Osteoblast (primary cell): Measurements from ENCODE around the gene MYCN. TPM values are rescaled to one million over a fixed set of nuclear protein-coding genes. Genes with fewer than 3 reads are reported as not detected.
A peak's percentile ranks its signal among the peaks of the same experiment; 100 is the strongest.

ENCODE experiments used
- DNase-seq: peaks from one replicate; pipeline ENCODE4 v3.0.0; 2011; ENCODE audit warnings: low spot score, mixed read lengths; ENCODE audit not compliant: insufficient read length; ENCODE audit errors: missing footprints
- H2AFZ ChIP-seq: 2 replicates; pipeline ENCODE4 v1.6.0; 2011; ENCODE audit warnings: mild to moderate bottlenecking, low read length
- H3K27ac ChIP-seq: 2 replicates; pipeline ENCODE4 v1.5.1; 2011; ENCODE audit warnings: mild to moderate bottlenecking, low read depth, low read length, moderate library complexity
- H3K27me3 ChIP-seq: 2 replicates; pipeline ENCODE4 v1.6.0; 2012; ENCODE audit warnings: mild to moderate bottlenecking, control low read depth, inconsistent platforms, low read length, moderate library complexity; ENCODE audit not compliant: insufficient read depth
- H3K36me3 ChIP-seq: 2 replicates; pipeline ENCODE4 v1.5.1; 2011; ENCODE audit warnings: mild to moderate bottlenecking, low read length, control low read depth, moderate library complexity; ENCODE audit not compliant: insufficient read depth
- H3K4me1 ChIP-seq: 2 replicates; pipeline ENCODE4 v1.5.1; 2011; ENCODE audit warnings: mild to moderate bottlenecking, low read length, control low read depth, moderate library complexity; ENCODE audit not compliant: insufficient read depth
- H3K4me2 ChIP-seq: 2 replicates; pipeline ENCODE4 v1.6.0; 2011; ENCODE audit warnings: mild to moderate bottlenecking, low read length; ENCODE audit not compliant: insufficient read depth
- H3K4me3 ChIP-seq: fragments of 200-600 bp; sonication (generic); 3 replicates; pipeline ENCODE4 v1.5.1; 2012; ENCODE audit warnings: mild to moderate bottlenecking, low read length, inconsistent platforms; ENCODE audit not compliant: insufficient read depth
- H3K79me2 ChIP-seq: 2 replicates; pipeline ENCODE4 v1.6.0; 2012; ENCODE audit warnings: mild to moderate bottlenecking, low read length, control low read depth, inconsistent platforms; ENCODE audit not compliant: insufficient read depth
- H3K9me3 ChIP-seq: 2 replicates; pipeline ENCODE4 v1.5.1; 2011; ENCODE audit warnings: low read depth, low read length, control low read depth
- H4K20me1 ChIP-seq: 2 replicates; pipeline ENCODE4 v1.6.0; 2012; ENCODE audit warnings: mild to moderate bottlenecking, low read length, control low read depth; ENCODE audit not compliant: insufficient read depth
- CTCF ChIP-seq: IDR thresholded peaks from 2 replicates; pipeline ENCODE4 v1.5.1; 2011; ENCODE audit warnings: mild to moderate bottlenecking, low read depth, low read length, moderate library complexity; ENCODE audit errors: extremely low read depth
- total RNA-seq: library from RNA; depleted of rRNA; stranded (reverse); fragments of >200 nt; gene quantifications from 2 replicates; pipeline ENCODE4 v1.2.3, GENCODE V29; 2012

MYCN gene
- total RNA-seq, 1 donor, result not detected

GRCh38 chr2:15982285-15983044 lies 42.1 kb downstream of the MYCN start:
- Histone ChIP-seq H2AFZ (no peak overlapping the region), H3K27ac (no peak overlapping the region), H3K4me2 (no peak overlapping the region), H3K27me3 (no peaks in the 10 kb centered on the region), H3K9me3 (no peaks in the 10 kb centered on the region), H3K4me3 (no peak overlapping the region), H3K79me2 (no peaks in the 10 kb centered on the region), H3K36me3 (no peaks in the 10 kb centered on the region), H4K20me1 (no peaks in the 10 kb centered on the region), H3K4me1 (no peaks in the 10 kb centered on the region)
- peak; percentile 67 for DNase-seq
- TF ChIP-seq CTCF, result no peak

GRCh38 chr2:15983496-15983895 lies 43.1 kb downstream of the MYCN start:
- Histone ChIP-seq H2AFZ (no peak overlapping the region), H4K20me1 (no peaks in the 10 kb centered on the region), H3K36me3 (no peaks in the 10 kb centered on the region), H3K4me2 (no peak overlapping the region), H3K4me1 (no peaks in the 10 kb centered on the region), H3K27ac (no peak overlapping the region), H3K27me3 (no peaks in the 10 kb centered on the region), H3K79me2 (no peaks in the 10 kb centered on the region), H3K4me3 (no peak overlapping the region), H3K9me3 (no peaks in the 10 kb centered on the region)
- no peak for DNase-seq
- TF ChIP-seq CTCF, result no peak

GRCh38 chr2:15984368-15985255 lies 44.3 kb downstream of the MYCN start:
- H2AFZ ChIP-seq, result no peak overlapping the region
- H3K27ac ChIP-seq, result no peak overlapping the region
- no peak for TF ChIP-seq CTCF
- H3K36me3 ChIP-seq, result no peaks in the 10 kb centered on the region
- no peaks in the 10 kb centered on the region for H3K4me1 ChIP-seq
- no peak overlapping the region for H3K4me2 ChIP-seq
- H4K20me1 ChIP-seq, result no peaks in the 10 kb centered on the region
- no peaks in the 10 kb centered on the region for H3K9me3 ChIP-seq
- H3K79me2 ChIP-seq, result no peaks in the 10 kb centered on the region
- no peak for DNase-seq
- no peaks in the 10 kb centered on the region for H3K27me3 ChIP-seq
- no peak overlapping the region for H3K4me3 ChIP-seq

- no peaks in the 10 kb centered on the region for H3K79me2 ChIP-seq
- no peaks in the 10 kb centered on the region for H3K9me3 ChIP-seq
- no peak for DNase-seq
- H3K36me3 ChIP-seq, result no peaks in the 10 kb centered on the region
- H4K20me1 ChIP-seq, result no peaks in the 10 kb centered on the region
- no peak for TF ChIP-seq CTCF
- H2AFZ ChIP-seq, result no peak overlapping the region
- no peak overlapping the region for H3K4me3 ChIP-seq
- no peak overlapping the region for H3K27ac ChIP-seq
- no peak overlapping the region for H3K4me2 ChIP-seq
- H3K27me3 ChIP-seq, result no peaks in the 10 kb centered on the region
- no peaks in the 10 kb centered on the region for H3K4me1 ChIP-seq
Measured at GRCh38 chr2:15985531-15985930, 45.2 kb downstream of the MYCN start.
